ENCODE results near the gene ALPI.

ALPI gene

DNA sequence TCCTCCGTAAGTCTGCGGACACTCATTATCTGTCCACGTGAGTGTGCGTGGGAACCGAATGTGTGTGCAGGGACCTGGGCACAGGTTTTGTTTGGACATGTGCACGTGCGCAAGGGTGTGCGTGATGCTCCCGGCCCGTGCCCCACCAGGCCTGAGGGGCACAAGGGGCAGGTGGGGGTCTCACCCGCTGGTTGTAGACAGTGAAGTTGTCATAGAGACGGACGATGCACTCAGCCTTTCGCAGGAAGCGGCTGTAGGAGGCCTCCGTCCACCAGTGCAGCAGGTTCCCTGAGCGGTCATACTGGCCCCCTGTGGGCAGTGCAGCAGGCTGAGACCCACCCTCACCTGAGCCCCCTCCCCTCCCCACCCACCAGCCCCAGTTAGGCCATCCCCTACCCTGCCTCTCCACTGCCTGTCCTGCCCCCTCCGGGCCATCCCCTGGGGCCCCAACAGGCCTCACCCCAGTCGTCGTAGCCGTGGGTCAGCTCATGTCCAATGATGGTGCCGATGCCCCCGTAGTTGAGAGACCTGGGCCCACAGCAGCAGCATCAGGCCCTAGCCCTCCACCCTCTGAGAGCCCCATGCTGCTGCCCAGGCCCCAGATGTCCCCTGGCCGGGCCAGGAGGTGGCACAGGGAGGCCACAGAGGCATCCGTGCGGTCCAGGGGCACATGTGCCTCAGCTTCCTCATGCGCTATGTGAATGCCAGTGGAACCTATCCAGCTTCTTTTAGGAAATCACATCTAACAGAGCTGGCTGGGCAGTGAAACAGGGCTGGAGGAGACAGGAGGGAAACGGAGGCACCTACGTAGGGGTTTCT is 25.6 kb downstream of the ALPI start:
- no peak overlapping the region for H3K4me3 ChIP-seq (ENCODE audit: control insufficient read depth, low read depth, low read length)
- no peak for DNase-seq (ENCODE audit: low read depth)
- TF ChIP-seq CTCF (IDR thresholded peaks at IDR 0.05; ENCODE audit: control insufficient read depth, insufficient read depth, low read depth, low read length, missing control alignments) = no peak

- no peak for DNase-seq (ENCODE audit: low read depth)
- TF ChIP-seq CTCF (IDR thresholded peaks at IDR 0.05; ENCODE audit: control insufficient read depth, insufficient read depth, low read depth, low read length, missing control alignments) = no peak
- H3K4me3 ChIP-seq (ENCODE audit: control insufficient read depth, low read depth, low read length) = no peak overlapping the region
These were observed 26.6 kb downstream of the ALPI start for GRCh38 chr2:232482301-232483238.

DNA sequence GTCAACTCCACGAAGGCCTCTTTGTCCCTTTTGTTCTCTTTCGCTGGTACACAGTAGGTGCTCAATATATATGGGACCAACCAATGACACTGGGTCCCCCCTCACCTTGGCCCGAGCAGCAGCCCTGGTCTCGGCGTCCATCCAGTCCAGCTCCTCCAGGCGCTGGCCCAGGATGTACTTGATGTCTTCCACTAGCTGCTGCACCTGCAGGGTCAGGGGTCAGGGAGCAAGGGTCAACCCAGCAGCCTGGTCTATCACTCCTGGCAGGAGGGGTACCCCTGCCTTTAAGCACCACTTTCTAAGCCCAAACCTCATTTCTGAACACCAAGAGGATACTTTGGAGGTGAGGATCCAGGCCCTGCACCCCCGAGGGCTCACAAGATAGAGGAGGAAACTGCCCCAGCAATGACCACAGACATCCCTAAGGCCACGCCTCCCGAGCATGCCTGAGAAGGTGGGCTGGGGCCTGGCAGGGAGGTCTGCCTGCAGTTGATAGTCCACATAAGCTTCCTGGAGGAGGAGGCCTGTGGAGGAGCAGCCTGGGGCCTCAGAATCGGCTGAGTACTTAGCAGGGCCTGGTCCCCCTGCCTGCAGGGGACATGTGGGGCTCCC is 27.5 kb downstream of the ALPI start:
- H3K4me3 ChIP-seq (ENCODE audit: control insufficient read depth, low read depth, low read length) = no peak overlapping the region
- TF ChIP-seq CTCF (IDR thresholded peaks at IDR 0.05; ENCODE audit: control insufficient read depth, insufficient read depth, low read depth, low read length, missing control alignments) = no peak
- DNase-seq (ENCODE audit: low read depth) = no peak

GRCh38 chr2:232483923-232484627 is 28.1 kb downstream of the ALPI start:
- H3K4me3 ChIP-seq (ENCODE audit: control insufficient read depth, low read depth, low read length) = no peak overlapping the region
- DNase-seq (ENCODE audit: low read depth) = no peak
- TF ChIP-seq CTCF (IDR thresholded peaks at IDR 0.05; ENCODE audit: control insufficient read depth, insufficient read depth, low read depth, low read length, missing control alignments) = no peak

DNA sequence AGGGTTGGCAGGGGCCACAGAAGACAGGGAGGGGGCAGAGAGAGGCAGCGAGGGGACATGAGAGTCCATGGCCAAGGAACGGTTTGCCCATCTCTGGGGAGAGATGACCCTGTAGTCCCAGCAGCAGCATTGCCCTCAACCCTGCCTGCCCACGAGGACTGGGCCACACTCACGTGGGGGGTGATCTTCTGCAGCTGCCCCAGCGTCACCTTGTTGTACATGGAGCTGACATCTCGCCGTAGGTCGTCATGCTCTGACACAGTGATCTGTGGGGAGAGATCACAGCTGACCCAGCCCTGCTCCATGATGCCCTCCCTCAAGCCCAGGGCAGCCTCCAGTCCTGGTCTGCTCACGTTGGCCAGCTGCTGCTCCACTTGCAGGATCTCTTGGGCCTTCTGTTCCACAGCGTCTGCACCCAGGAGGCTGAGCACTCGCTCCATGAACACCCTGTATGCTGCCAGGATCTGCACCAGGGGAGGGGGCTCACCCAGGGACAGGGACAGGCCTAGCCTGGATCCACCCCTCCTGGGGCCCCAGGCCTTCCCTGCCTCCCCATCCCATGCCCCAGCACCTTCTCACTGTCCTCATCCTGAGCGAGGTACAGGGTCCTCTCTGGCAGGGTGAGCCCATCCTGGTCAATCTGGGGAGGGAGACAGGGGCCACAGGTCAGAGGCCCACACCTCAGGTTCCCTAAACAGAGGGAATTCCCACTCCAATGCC is 28.8 kb downstream of the ALPI start:
- no peak for TF ChIP-seq CTCF (IDR thresholded peaks at IDR 0.05; ENCODE audit: control insufficient read depth, insufficient read depth, low read depth, low read length, missing control alignments)
- H3K4me3 ChIP-seq (ENCODE audit: control insufficient read depth, low read depth, low read length) = no peak overlapping the region
- no peak for DNase-seq (ENCODE audit: low read depth)

Data from AG09309 (cell line).